A673 (cell line): ENCODE results near the gene ATP6V0D1.

Experiments used
- EZH2 ChIP-seq: fragments of 200-600 bp; sonication (generic); IDR thresholded peaks from 2 replicates; pipeline ENCODE4 v1.6.1; 2017; ENCODE audit warnings: borderline replicate concordance, low read depth, mild to moderate bottlenecking, mixed read lengths, antibody characterized with exemption, low read length; ENCODE audit not compliant: poor library complexity, severe bottlenecking
- TF ChIP-seq, protein P1 (sequence below): fragments of 300-800, 200-600 bp; sonication (generic); conservative IDR thresholded peaks from 2 replicates; pipeline ENCODE4 v1.5.1; 2017; ENCODE audit warnings: low read depth, mild to moderate bottlenecking, antibody characterized with exemption, low read length, moderate library complexity, mixed read lengths

GRCh38 chr16:67483150-67483549 lies 2.2 kb upstream of the ATP6V0D1 start, which contains the start of gene AGRP:
- TF ChIP-seq, protein P1, sequence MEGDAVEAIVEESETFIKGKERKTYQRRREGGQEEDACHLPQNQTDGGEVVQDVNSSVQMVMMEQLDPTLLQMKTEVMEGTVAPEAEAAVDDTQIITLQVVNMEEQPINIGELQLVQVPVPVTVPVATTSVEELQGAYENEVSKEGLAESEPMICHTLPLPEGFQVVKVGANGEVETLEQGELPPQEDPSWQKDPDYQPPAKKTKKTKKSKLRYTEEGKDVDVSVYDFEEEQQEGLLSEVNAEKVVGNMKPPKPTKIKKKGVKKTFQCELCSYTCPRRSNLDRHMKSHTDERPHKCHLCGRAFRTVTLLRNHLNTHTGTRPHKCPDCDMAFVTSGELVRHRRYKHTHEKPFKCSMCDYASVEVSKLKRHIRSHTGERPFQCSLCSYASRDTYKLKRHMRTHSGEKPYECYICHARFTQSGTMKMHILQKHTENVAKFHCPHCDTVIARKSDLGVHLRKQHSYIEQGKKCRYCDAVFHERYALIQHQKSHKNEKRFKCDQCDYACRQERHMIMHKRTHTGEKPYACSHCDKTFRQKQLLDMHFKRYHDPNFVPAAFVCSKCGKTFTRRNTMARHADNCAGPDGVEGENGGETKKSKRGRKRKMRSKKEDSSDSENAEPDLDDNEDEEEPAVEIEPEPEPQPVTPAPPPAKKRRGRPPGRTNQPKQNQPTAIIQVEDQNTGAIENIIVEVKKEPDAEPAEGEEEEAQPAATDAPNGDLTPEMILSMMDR = no peak
- no peak for TF ChIP-seq EZH2
